NCI-H1417 treated with DMSO at 0.1 percent for 48 hours (cell line): Measurements from ENCODE around the gene RSU1.

Experiments used
- DNase-seq: peaks from one replicate; lab custom pipeline; 2025; lab: John Stamatoyannopoulos, UW

The RSU1 gene

DNA sequence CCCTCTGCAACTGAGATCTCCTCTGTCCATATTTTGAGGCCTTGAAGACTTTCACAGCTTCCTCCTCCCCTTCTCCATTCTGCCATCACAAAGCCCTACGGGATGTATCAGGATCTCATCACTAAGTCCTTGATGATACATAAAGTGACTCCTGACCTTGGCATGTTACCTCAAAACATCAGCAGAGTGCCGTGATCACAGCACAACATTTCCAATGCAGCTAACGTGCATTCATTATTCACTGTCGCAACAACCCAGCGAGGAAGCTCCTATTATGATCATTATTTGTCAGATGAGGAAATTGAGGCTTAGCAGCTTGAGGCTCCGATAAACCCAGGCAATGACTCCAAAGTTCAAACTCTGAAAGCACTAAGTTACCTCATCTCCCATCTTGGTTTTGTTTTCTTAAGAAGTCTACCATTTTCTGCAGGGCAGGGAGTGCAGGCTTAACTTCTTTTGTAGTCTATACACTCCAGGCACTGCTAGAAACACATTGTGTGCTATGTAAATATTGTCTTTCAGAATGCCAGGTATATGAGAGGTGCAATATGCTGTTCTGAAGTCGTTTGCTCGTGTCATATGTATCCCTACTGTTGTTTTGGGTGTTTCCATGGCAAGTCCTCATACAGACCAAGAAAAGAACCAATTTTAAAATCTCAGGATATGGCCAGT, 215.0 kb downstream of the RSU1 start:
- no peak for DNase-seq

DNA sequence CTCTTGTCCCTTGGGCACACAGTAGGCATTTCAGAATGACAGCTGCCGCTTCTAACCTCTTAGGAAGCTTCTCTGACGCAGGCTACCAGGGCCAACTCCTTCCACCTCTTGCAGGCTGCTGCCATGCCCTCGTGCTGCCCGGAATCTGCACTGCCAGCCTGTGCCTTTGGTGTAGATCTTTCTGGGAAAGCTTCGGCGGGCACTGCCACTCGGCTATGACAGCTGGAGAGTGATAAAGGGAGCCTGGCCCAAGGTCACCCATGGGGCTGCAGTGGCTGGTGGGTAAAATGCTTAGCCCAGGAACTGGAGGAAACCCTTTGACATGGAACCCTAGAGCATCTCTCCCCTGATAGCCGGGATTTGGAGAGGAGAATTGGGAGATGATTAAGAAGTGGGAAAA, 217.6 kb downstream of the RSU1 start:
- no peak for DNase-seq

GRCh38 chr10:16597656-16598055, 219.6 kb downstream of the RSU1 start:
- no peak for DNase-seq

GRCh38 chr10:16592378-16592777, 224.8 kb downstream of the RSU1 start:
- DNase-seq = no peak

GRCh38 chr10:16586358-16587138, 230.7 kb downstream of the RSU1 start:
- no peak for DNase-seq

- no peak for DNase-seq
Measured at GRCh38 chr10:16585103-16585502, 232.1 kb downstream of the RSU1 start.

GRCh38 chr10:16583382-16583781, 233.8 kb downstream of the RSU1 start:
- no peak for DNase-seq

GRCh38 chr10:16581202-16581601, 236.0 kb downstream of the RSU1 start:
- DNase-seq = no peak

DNA sequence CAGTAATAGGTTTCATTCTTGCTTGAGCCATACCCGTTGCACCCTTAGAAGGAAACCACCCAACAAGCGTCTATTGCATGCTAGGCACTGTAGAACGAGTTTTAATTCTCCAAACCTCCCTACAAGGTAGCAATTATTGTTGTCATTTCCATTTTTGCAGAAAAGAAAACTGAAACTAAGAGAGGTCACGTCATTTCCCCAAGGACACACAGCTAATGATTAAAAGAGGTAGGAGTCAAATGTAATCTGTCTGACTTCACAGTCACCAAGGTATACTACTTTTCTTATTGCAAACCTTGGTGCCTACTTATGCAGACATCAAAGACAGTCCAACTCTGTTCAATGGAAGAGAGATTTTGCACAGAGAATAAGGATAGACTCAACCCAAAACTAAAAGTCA, 246.5 kb downstream of the RSU1 start:
- no peak for DNase-seq

- no peak for DNase-seq
Measured at GRCh38 chr10:16566202-16566805, 250.9 kb downstream of the RSU1 start.

GRCh38 chr10:16565604-16566003, 251.6 kb downstream of the RSU1 start:
- DNase-seq = no peak

GRCh38 chr10:16562891-16563290, 254.3 kb downstream of the RSU1 start:
- no peak for DNase-seq

GRCh38 chr10:16559236-16559773, 257.9 kb downstream of the RSU1 start:
- no peak for DNase-seq

GRCh38 chr10:16547973-16548372, 269.3 kb downstream of the RSU1 start:
- DNase-seq = no peak

- DNase-seq = no peak
Measured at GRCh38 chr10:16545116-16545736, 272.0 kb downstream of the RSU1 start.

GRCh38 chr10:16544591-16544990, 272.6 kb downstream of the RSU1 start:
- no peak for DNase-seq

DNA sequence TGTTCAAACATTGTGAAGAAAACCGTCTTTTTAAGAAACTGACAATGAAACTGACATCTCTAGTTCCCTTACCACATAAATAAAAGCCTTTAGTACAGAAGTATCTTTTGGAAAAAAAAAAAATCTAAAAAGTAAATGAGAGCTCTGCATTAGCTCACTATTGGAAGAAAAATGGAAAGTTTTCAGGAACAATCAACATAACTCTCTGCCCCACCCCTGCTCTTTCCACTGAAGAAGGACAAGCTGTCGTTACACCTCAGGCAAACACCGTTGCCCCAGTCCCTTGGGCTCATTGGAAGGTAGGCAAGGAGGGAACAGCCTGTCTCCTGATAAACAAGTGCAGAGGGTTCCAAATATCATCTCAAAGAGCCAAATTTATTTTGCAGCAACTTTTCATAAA, 273.1 kb downstream of the RSU1 start:
- DNase-seq = no peak
